ENCODE data around the gene ZBTB20.

The ZBTB20 gene

GRCh38 chr3:114721864-114722263 is 425.2 kb downstream of the ZBTB20 start:
- TF ChIP-seq CTCF (IDR thresholded peaks at IDR 0.05; ENCODE audit: insufficient read depth, low read length, missing control alignments): no peak
- no peak for DNase-seq (ENCODE audit: low read depth, low spot score)
- CTCF ChIA-PET: interaction anchor here (1.2 kb wide), 1 partner anchor 18 kb away, joined by 3 read pairs; no protein-coding TSS in a partner anchor
- H3K4me3 ChIP-seq (ENCODE audit: low read depth, low read length): no peak overlapping the region
- POLR2A ChIA-PET: no interaction called here

GRCh38 chr3:114721209-114721608 is 425.9 kb downstream of the ZBTB20 start:
- H3K4me3 ChIP-seq (ENCODE audit: low read depth, low read length): no peak overlapping the region
- POLR2A ChIA-PET: no interaction called here
- no peak for DNase-seq (ENCODE audit: low read depth, low spot score)
- CTCF ChIA-PET: interaction anchor here (1.2 kb wide), 1 partner anchor 18 kb away, joined by 3 read pairs; no protein-coding TSS in a partner anchor
- no peak for TF ChIP-seq CTCF (IDR thresholded peaks at IDR 0.05; ENCODE audit: insufficient read depth, low read length, missing control alignments)

- no peak for TF ChIP-seq CTCF (IDR thresholded peaks at IDR 0.05; ENCODE audit: insufficient read depth, low read length, missing control alignments)
- ChIA-PET CTCF (no interaction called here), POLR2A (no interaction called here)
- DNase-seq (ENCODE audit: low read depth, low spot score): no peak
- no peak overlapping the region for H3K4me3 ChIP-seq (ENCODE audit: low read depth, low read length)
These were observed 428.2 kb downstream of the ZBTB20 start for GRCh38 chr3:114718898-114719210.

GRCh38 chr3:114718071-114718897 is 428.8 kb downstream of the ZBTB20 start:
- ChIA-PET CTCF (no interaction called here), POLR2A (no interaction called here)

GRCh38 chr3:114716916-114717315 is 430.2 kb downstream of the ZBTB20 start:
- ChIA-PET CTCF (no interaction called here), POLR2A (no interaction called here)
- no peak overlapping the region for H3K4me3 ChIP-seq (ENCODE audit: low read depth, low read length)
- TF ChIP-seq CTCF (IDR thresholded peaks at IDR 0.05; ENCODE audit: insufficient read depth, low read length, missing control alignments): no peak
- DNase-seq (ENCODE audit: low read depth, low spot score): no peak

More at GRCh38 chr3:114718071-114718897, 428.8 kb downstream of the ZBTB20 start:
- TF ChIP-seq CTCF (IDR thresholded peaks at IDR 0.05; ENCODE audit: insufficient read depth, low read length, missing control alignments): no peak
- no peak for DNase-seq (ENCODE audit: low read depth, low spot score)
- no peak overlapping the region for H3K4me3 ChIP-seq (ENCODE audit: low read depth, low read length)

GRCh38 chr3:114716126-114716525 is 431.0 kb downstream of the ZBTB20 start:
- TF ChIP-seq CTCF (IDR thresholded peaks at IDR 0.05; ENCODE audit: insufficient read depth, low read length, missing control alignments): no peak
- POLR2A ChIA-PET: no interaction called here
- DNase-seq (ENCODE audit: low read depth, low spot score): no peak
- CTCF ChIA-PET: no interaction called here
- H3K4me3 ChIP-seq (ENCODE audit: low read depth, low read length): no peak overlapping the region

Data from AG04449 (cell line).